PC-9 (cell line): Measurements from ENCODE around the gene XPNPEP1. TPM values are rescaled to one million over a fixed set of nuclear protein-coding genes. Genes with fewer than 3 reads are reported as not detected.

Experiments
- BruUV-seq: library from RNA; stranded (reverse); fragments of 400-500 nt; replicated peaks from 2 replicates; lab custom pipeline; 2021; lab: Mats Ljungman, UMichigan
- CTCF ChIA-PET: fragments of 300-600 bp; sonication (Branson Sonifier 250); formaldehyde crosslinking; loops from one replicate; lab custom pipeline; 2022; ENCODE audit warnings: antibody characterized with exemption; lab: Charles Lee
- POLR2A ChIA-PET: fragments of 300-600 bp; sonication (Branson Sonifier 250); formaldehyde crosslinking; loops from one replicate; lab custom pipeline; 2022; ENCODE audit warnings: antibody characterized with exemption; ENCODE audit not compliant: unreplicated experiment; lab: Charles Lee
- DNase-seq, 2 experiments: peaks; one replicate each; pipeline versions ENCODE4 v3.0.0 to v3.0.0-alpha.2; 2015 to 2022; ENCODE audit warnings: mixed read lengths in 1 of 2
- H2AFZ ChIP-seq: fragments of 200-600 bp; sonication (generic); 2 replicates; pipeline ENCODE4 v1.8.1; 2017; ENCODE audit warnings: antibody characterized with exemption
- H3F3A ChIP-seq: fragments of 200-600 bp; sonication (generic); 2 replicates; pipeline ENCODE4 v1.8.1; 2017; ENCODE audit warnings: antibody characterized with exemption, mild to moderate bottlenecking, low read depth; ENCODE audit not compliant: insufficient read depth
- H3K27ac ChIP-seq: fragments of 200-600 bp; sonication (generic); 2 replicates; pipeline ENCODE4 v1.6.1; 2016; ENCODE audit warnings: mixed run types
- H3K27me3 ChIP-seq: fragments of 200-600 bp; sonication (generic); 2 replicates; pipeline ENCODE4 v1.6.1; 2016; ENCODE audit warnings: low read depth, mixed run types; ENCODE audit not compliant: insufficient read depth
- H3K36me3 ChIP-seq: fragments of 200-600 bp; sonication (generic); 2 replicates; pipeline ENCODE4 v1.6.1; 2016; ENCODE audit warnings: low read depth, mixed run types
- H3K4me1 ChIP-seq: fragments of 200-600 bp; sonication (generic); replicated peaks from 2 replicates; pipeline ENCODE4 v1.6.1; 2016; ENCODE audit warnings: mixed run types; ENCODE audit not compliant: insufficient read depth
- H3K4me2 ChIP-seq: fragments of 200-600 bp; sonication (generic); 2 replicates; pipeline ENCODE4 v1.6.1; 2017; ENCODE audit warnings: mixed run types
- H3K4me3 ChIP-seq: fragments of 200-600 bp; sonication (generic); 2 replicates; pipeline ENCODE4 v1.6.1; 2016; ENCODE audit warnings: mixed run types
- H3K79me2 ChIP-seq: fragments of 200-600 bp; sonication (generic); 2 replicates; pipeline ENCODE4 v1.6.1; 2017; ENCODE audit warnings: low read depth, mixed run types
- H3K9me2 ChIP-seq: fragments of 200-600 bp; sonication (generic); 2 replicates; pipeline ENCODE4 v1.8.1; 2017; ENCODE audit warnings: mild to moderate bottlenecking; ENCODE audit not compliant: insufficient read depth
- H3K9me3 ChIP-seq: fragments of 200-600 bp; sonication (generic); 2 replicates; pipeline ENCODE4 v1.8.1; 2016; ENCODE audit warnings: low read depth; ENCODE audit not compliant: insufficient read depth
- H4K20me1 ChIP-seq: fragments of 200-600 bp; sonication (generic); 2 replicates; pipeline ENCODE4 v1.8.1; 2017; ENCODE audit not compliant: insufficient read depth
- CTCF ChIP-seq: fragments of 200-600 bp; sonication (generic); conservative IDR thresholded peaks from 2 replicates; pipeline ENCODE4 v1.6.1; 2017; ENCODE audit warnings: mixed run types, antibody characterized with exemption, mild to moderate bottlenecking, moderate library complexity
- EZH2 ChIP-seq: fragments of 200-600 bp; sonication (generic); IDR thresholded peaks from 2 replicates; pipeline ENCODE4 v1.8.0; 2017; ENCODE audit warnings: antibody characterized with exemption, low read depth
- intact Hi-C: fragments of 100-400 bp; cut with micrococcal nuclease; formaldehyde crosslinking; loops from one replicate; pipeline ENCODE4 v1.10.0; 2022; ENCODE audit not compliant: unreplicated experiment
- total RNA-seq: library from RNA; stranded (reverse); gene quantifications from 2 replicates; pipeline ENCODE4 v1.2.3, GENCODE V29; 2021

The XPNPEP1 gene
- total RNA-seq, 1 experiment from 2014 or later: 24.6 TPM

- Histone ChIP-seq H3F3A (no peaks in the 10 kb centered on the region), H2AFZ (no peak overlapping the region), H3K27ac (no peak overlapping the region), H3K36me3 (no peaks in the 10 kb centered on the region), H3K4me1 (peaks cover 14% of the 10 kb centered on the region; the same call in 1 of the 2 replicates), H3K9me3 (no peaks in the 10 kb centered on the region), H3K9me2 (no peaks in the 10 kb centered on the region), H3K79me2 (no peaks in the 10 kb centered on the region), H3K27me3 (no peaks in the 10 kb centered on the region), H4K20me1 (no peaks in the 10 kb centered on the region), H3K4me2 (no peak overlapping the region), H3K4me3 (no peak overlapping the region)
- ChIA-PET POLR2A (no interaction called here), CTCF (no interaction called here)
- intact Hi-C loops: no loop called here
- no peak for TF ChIP-seq EZH2
- no peak for TF ChIP-seq CTCF
- no TSS peak for BruUV-seq
- DNase-seq: no peak
Measured at GRCh38 chr10:109932391-109932790, 9.1 kb upstream of the XPNPEP1 start.

GRCh38 chr10:109931163-109931562 lies 7.9 kb upstream of the XPNPEP1 start:
- TF ChIP-seq CTCF (no peak), EZH2 (no peak)
- H3K4me2 ChIP-seq: no peak overlapping the region
- no peak for DNase-seq
- H3K4me3 ChIP-seq: no peak overlapping the region
- intact Hi-C loops: no loop called here
- no peaks in the 10 kb centered on the region for H3K9me2 ChIP-seq
- BruUV-seq: no TSS peak
- H4K20me1 ChIP-seq: no peaks in the 10 kb centered on the region
- H3K79me2 ChIP-seq: no peaks in the 10 kb centered on the region
- H3K27ac ChIP-seq: no peak overlapping the region
- CTCF ChIA-PET: interaction anchor here (0.7 kb wide), 1 partner anchor 80 kb away, joined by 4 read pairs; no protein-coding TSS in a partner anchor
- H2AFZ ChIP-seq: no peak overlapping the region
- POLR2A ChIA-PET: no interaction called here
- peaks cover 14% of the 10 kb centered on the region; the same call in 1 of the 2 replicates for H3K4me1 ChIP-seq
- H3K27me3 ChIP-seq: no peaks in the 10 kb centered on the region
- H3K9me3 ChIP-seq: no peaks in the 10 kb centered on the region
- no peaks in the 10 kb centered on the region for H3F3A ChIP-seq
- H3K36me3 ChIP-seq: no peaks in the 10 kb centered on the region

- Histone ChIP-seq H3K27me3 (no peaks in the 10 kb centered on the region), H3K9me3 (no peaks in the 10 kb centered on the region), H3F3A (no peaks in the 10 kb centered on the region), H3K4me1 (peaks cover 1% of the 10 kb centered on the region; the same call in 1 of the 2 replicates), H3K4me2 (no peak overlapping the region), H3K79me2 (no peaks in the 10 kb centered on the region), H2AFZ (no peak overlapping the region), H3K36me3 (no peaks in the 10 kb centered on the region), H3K9me2 (no peaks in the 10 kb centered on the region), H4K20me1 (no peaks in the 10 kb centered on the region), H3K27ac (no peak overlapping the region), H3K4me3 (no peak overlapping the region)
- BruUV-seq: no TSS peak
- POLR2A ChIA-PET: no interaction called here
- intact Hi-C loops: no loop called here
- DNase-seq: no peak
- CTCF ChIA-PET: no interaction called here
- TF ChIP-seq EZH2 (no peak), CTCF (no peak)
Measured at GRCh38 chr10:109929501-109930219, 6.3 kb upstream of the XPNPEP1 start.
